ENCODE data around the gene MRPS18A. TPM values are rescaled to one million over a fixed set of nuclear protein-coding genes. Genes with fewer than 3 reads are reported as not detected.
A peak's percentile ranks its signal among the peaks of the same experiment; 100 is the strongest.
"Not testable (repeated sequence)": the region's sequence is repeated elsewhere in the genome, so short reads cannot be mapped to it uniquely, and the experiment has no call there.

MRPS18A gene
- polyA plus RNA-seq, 4 donors, result 38.3 to 50.1 (median 44.8) TPM

DNA sequence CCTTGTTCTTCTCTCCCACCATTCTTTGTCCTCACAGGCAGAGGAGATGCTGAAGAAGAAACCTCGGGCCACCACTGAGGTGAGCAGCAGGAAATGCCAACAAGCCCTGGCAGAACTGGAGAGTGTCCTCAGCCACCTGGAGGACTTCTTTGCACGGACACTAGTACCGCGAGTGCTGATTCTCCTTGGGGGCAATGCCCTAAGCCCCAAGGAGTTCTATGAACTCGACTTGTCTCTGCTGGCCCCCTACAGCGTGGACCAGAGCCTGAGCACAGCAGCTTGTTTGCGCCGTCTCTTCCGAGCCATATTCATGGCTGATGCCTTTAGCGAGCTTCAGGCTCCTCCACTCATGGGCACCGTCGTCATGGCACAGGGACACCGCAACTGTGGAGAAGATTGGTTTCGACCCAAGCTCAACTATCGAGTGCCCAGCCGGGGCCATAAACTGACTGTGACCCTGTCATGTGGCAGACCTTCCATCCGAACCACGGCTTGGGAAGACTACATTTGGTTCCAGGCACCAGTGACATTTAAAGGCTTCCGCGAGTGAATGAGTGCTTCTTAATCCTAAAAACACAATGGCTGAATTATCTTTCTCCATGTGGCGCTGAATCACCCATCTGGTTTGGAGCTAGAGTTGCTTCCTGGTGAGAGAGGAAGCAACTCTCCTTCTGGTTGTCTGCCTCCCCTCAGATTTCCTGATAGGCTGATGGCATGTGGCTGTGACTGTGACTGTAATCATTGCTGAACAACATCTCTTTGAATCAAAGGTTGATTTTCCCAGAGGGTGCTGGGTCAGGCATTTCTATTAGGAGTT, 47.4 kb downstream of the MRPS18A start:
- DNase-seq (ENCODE audit: low read depth in 4 of 4, low spot score in 3 of 4), result no peak

DNA sequence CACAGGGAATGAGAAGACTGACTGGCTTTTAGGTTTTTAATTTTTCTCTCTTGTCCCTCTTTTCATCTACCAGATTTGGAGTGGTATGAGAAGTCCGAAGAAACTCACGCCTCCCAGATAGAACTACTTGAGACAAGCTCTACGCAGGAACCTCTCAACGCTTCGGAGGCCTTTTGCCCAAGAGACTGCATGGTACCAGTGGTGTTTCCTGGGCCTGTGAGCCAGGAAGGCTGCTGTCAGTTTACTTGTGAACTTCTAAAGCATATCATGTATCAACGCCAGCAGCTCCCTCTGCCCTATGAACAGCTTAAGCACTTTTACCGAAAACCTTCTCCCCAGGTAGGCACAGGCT, 51.3 kb downstream of the MRPS18A start:
- DNase-seq (ENCODE audit: low read depth in 4 of 4, low spot score in 3 of 4), result no peak

DNA sequence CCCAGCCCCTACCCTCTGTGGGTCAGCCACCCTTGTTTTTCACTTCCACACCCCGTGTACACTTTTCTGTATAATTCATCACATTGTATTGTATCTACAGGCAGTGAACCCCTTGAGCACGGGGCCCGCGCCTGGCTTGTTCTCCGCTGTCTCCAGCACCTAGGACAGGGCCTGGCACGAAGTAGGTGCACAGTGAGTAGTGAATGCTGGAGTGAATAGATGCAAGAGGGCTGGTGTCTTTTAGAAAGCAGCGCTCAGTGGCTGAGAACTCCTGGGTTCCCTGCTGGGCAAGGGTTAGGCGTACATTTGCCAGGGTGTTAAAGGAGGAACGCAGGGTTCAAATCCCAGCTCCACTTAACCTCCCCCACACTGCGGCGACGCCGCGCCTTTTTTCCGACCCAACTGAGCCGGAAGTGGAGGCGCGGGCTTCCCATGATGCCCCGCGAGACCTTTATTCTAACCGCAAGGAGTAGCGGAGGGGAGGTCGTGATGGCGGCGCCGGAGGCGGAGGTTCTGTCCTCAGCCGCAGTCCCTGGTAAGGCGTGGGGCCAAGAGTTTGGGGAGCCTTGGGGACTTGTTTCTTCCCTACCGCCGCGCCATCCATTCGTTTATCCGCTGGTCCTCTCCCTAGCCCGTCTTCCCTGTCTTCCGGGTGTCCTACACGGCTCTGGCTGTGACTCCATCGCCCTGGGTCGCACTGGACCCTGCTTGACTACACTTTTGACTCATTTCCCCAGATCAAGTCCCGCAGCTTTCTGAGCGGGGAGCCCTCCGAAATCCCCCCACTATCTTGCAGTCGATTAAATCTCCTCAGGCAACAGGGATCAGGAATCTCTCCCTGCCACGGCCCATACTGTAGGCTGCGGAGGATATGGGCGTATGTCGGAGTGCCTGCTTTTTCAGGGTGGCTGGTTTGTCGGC, 51.9 kb downstream of the MRPS18A start, which contains the start of gene MAD2L1BP:
Gene MAD2L1BP (plus strand): TSS at position 454 of the 921 bp plus-strand sequence. CDS start 36 bp downstream, at position 490.
- DNase-seq (ENCODE audit: low read depth in 4 of 4, low spot score in 3 of 4), result peak; percentile 59 to 71 (median 68)

DNA sequence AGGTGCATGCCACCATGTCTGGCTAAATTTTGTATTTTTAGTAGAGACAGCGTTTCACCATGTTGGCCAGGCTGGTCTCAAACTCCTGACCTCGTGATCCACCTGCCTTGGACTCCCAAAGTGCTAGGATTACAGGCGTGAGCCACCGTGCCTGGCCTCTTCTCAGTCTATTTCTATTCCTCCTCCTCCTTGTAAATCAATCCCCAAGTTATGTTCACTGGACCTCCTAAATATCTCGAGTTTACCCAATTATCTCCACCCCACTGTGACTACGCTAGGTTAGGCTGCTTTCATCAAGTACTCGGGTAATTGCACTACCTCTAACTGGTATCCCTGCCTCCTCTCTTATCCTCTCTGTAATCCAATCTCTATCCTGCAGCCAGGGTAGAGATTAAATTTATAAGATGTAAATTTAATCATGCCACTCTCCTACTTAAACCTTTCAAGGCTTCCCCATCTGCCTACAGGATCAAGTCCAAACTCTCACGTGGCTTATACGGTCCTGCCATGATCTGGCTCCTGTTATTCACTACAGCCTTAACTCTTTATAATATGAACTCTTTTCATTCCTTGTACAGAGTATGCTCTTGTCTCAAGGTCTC, 52.8 kb downstream of the MRPS18A start:
- DNase-seq (ENCODE audit: low read depth in 4 of 4, low spot score in 3 of 4), result no peak

DNA sequence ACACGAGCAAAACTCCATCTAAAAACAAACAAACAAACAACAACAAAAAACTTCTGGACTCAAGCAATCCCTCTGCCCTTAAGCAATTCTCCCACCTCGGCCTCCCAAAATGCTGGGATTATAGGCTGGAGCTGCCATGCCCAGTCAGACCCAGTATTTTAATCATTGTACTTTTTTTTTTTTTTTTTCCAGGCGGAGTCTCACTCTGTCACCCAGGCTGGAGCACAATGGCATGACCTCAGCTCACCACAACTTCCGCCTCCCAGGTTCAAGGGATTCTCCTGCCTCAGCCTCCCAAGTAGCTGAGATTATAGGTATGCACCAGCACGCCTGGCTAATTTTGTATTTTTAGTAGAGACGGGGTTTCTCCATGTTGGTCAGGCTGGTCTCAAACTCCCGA, 54.6 kb downstream of the MRPS18A start:
- not testable (repeated sequence) for DNase-seq (ENCODE audit: low read depth in 4 of 4, low spot score in 3 of 4)

DNA sequence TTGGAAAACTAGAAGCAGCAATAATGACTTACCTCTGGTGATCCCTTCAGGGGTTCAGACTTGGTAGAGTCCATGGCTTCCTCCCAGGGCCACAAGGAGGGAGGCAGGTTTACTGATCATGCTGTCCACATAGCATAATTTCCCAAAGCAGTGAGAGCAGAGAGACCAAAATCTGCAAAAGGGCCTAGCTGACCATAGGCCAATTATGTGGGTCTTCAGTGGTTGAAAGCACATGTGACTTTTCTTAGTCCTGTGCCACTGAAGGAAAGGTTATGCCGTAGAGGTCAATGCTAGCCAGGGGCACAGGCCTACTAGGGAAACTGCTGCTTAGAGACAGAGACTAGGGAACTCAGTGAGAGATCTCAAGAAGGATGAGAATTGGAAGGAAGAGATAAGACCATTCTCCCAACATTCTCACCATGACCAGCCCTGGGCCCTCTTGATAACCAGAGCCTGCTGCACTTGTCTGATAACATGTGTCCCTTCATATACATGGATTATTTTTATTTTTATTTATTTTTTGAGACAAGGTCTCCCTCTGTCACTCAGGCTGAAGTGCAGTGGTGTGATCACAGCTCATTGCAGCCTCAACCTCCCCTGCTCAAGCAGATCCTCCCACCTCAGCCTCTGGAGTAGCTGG, 56.5 kb downstream of the MRPS18A start:
- DNase-seq (ENCODE audit: low read depth in 4 of 4, low spot score in 3 of 4), result no peak

DNA sequence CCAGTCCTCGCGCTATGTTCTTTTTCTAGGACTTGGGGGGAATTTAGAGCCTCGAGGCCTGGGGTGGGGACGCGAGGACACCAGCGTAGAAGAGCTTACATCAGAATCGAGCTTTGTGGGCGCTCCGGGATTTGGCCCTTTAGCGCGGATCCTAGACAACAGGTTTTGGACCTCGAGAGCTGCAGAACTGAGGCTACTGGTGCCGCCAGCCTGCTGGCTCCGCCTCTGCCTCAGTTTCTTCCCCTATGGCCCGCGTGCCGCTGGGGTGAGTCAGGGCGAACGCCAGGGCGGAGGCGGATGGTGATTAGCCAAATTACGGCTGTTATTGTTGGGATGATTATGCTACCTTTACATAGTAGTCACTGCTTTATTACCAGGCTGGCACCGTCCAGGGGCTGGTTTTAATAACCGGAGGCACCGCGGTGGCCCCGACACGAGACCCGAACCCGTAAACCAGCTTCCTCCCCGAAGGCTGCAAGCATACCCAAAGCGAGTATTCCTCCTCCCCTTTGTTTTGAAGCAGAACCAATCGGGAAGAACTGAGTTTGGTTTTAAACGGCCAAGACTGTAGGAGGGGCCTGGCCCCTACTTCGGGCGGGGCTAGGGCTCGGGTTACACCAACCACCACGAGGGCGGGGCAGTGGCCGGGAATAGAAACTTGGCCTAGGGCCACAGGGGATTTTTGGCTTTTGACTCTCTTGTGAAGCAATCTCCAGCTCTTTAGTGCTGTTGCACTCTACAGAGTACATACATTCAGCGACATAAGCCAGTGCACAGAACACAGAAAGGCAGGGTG, 57.9 kb downstream of the MRPS18A start:
- peak; percentile 89 to 94 (median 93) for DNase-seq (ENCODE audit: low read depth in 4 of 4, low spot score in 3 of 4)

DNA sequence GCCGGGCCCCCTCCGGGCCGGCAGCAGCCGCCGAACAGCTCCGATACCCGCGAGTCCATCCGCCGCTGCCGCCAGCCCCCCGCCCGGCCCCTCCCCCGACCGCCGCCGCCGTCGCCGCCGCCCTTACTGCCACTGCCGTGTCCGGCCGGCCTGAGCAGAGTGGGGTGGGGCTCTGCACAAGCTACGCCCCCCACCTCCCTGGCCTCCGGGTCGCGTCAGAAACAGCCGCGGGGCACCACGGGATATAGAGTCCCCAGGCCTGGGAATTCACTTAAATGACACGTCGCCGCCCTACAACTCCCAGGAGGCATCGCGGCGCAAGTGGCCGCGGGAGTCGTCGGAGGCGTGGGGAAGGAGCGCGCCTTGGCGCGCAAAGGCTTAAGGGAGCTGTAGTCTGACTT, 58.5 kb downstream of the MRPS18A start, which contains the start of gene GTPBP2:
Gene GTPBP2 (minus strand): TSS at position 161 of the 401 bp plus-strand sequence. CDS start 102 bp downstream, at position 59.
- peak; percentile 94 to 98 (median 98) for DNase-seq (ENCODE audit: low read depth in 4 of 4, low spot score in 3 of 4)

DNA sequence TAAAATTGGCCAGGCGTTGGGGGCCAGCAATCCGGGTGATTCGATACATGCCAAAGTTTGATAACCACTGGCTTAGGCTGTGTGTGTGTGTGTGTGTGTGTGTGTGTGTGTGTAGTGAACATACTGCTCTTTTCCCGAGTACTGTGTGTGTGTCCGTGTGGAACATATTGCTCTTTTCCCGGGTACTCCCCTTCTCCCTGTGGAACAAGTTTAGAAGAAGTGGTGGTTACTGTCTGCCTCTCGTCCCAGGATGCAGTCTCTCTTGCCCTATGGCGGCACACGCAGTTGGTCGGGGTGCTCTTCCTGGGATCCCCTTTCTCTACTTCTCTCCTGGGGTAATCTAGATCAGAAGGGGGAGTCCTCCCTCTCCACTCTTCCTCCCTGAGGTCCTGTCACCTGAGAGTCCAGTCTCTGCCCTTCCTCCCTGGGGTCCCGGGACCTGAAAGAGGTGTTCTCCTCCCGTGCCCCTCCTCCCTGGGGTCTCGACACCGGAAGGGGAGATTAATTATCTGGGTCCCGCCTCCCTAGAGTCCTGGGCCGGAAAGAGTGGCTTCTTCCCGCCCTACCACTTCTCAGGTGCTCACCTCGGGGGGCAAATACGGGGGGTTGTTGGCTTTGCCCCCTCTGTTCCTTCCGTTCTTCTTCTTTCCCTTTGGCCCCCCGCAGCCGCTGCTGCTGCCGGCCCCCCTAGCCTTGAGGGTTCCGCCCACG, 59.0 kb downstream of the MRPS18A start:
- DNase-seq (ENCODE audit: low read depth in 4 of 4, low spot score in 3 of 4), result peak in 3 of 4 donors; percentile 30 to 61 (median 47)

DNA sequence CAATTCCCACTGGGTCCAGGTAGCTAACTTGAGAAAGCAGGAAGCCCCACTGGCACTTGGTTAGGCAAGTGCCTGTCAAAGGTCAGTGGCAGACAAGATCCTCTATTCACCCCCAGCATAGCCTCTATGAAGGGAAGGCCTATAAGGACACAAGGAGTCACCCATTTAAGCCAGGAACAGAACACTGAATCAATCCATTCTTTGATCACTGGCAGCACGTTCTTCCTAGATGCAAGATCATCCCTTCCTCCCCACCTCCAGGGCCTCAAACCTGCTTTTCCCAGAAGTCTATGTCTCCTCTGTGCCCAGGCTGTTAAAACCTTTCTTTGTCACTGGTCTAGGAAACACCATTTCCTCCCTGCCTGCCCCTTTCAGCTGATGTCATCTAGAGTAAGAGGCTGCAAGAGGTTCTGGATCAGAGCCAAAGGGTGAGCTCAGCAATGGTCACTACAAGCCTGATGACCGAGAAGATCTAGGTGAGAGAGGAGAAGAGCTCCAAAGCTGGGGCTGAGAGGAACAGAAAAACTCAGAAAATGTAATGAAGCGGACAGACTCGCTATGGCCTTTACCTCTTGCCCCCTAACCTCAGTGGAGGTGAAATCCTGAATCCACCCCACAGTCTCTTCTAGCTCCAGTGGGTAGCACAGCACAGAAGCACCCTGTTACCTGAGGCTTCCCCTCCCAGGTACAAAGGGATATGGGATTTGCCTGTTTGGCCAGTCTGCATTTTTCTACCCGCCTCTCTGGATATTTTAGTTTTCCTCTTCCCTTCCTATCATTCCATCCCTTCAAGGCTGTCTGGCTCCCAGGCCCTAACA, 60.4 kb downstream of the MRPS18A start:
- DNase-seq (ENCODE audit: low read depth in 4 of 4, low spot score in 3 of 4), result peak in 2 of 4 donors; percentile 40 to 46

DNA sequence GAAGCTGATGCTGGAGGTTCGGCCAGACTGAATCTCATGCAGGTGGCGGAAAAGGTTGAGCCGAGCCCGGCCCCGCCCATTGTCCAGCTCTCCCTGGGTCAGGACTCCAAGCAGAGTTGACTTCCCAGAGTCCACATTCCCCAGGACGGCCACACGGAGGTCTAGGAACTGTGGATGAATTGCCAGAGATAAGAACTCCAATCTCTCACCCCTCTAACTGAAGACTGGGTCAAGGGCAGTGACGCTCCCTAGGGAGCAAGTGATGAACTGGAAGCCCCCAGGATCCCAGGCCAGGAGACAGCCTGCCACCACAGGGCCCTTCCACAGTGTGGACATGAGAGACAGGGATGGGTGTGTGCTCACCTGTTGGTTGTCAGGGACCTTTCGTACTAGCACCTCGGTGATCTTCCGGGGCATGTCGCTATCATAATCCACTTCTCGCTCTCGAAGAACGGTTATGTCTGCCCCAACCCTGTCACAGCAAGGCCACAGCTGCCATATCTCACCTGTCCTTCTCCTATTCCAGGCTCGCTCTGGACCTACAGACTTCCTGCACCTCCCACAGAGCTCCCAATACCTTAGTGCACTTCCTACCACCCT, 62.1 kb downstream of the MRPS18A start:
- no peak for DNase-seq (ENCODE audit: low read depth in 4 of 4, low spot score in 3 of 4)

DNA sequence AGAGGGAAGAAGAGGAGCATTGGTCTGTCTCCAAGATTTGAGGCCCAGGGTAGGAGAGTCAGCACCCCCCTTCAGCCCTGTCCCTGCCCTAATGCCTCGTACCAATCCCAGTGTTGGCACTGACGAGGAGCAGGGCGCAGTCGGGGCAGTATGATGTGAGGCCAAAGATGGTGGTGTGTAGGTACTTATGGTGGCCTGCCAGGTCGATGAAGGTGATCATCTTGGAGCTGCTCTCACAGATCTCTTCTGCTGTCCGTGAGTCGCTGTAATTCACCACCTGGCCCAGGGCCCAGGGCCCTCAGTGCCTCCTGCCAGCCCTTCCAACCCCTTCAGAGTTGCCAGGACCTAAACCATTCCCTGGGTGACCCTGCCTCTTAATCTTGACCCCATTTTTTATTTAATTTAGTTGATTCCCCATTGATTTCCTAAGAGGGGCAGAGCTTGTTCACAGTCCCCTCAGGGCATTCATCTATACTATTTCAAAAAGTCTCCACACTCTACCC, 62.8 kb downstream of the MRPS18A start:
- DNase-seq (ENCODE audit: low read depth in 4 of 4, low spot score in 3 of 4), result no peak

DNA sequence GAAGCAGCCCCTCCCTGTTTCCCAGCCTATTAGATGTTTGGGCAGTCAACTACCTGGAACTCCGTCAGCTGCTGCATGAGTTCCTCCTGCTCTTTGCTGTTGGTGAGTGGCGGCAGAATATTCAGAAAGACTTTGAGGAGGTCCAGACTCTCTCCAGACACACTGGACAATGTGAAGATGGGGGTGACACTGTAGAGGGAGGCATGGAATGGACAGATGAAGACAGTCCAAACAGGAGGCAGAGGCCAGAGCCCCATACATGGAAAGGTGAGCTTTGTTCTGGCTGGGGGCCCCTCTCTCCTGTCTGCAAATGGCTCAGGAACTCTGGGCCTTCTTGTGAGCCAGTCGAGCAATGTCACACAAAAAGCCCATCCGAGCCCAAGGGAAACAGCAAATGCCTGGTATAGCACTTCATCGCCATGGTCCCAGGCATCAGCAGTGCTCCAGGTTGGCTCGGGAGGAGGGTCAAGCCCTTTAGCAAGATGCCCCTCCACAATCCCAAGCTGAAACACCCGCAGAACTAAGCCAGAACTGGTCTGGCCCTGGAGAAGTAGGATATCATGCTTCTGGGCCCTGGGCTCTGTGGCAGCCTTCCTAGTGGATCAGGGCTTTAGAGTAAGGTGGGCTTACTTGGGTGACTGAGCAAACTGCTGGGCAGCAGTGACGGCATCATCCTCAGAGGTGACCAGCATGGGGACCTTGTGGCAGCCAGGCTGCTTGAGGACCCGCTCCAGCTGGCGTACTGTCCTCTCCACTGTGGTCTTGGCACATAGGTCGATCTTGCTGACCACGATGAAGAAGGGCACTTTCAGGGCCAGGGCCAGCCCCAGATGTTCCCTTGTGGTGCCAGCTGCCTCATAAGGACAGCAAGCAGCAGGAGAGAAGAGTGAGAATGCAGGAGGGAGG, 63.5 kb downstream of the MRPS18A start:
- no peak for DNase-seq (ENCODE audit: low read depth in 4 of 4, low spot score in 3 of 4)

DNA sequence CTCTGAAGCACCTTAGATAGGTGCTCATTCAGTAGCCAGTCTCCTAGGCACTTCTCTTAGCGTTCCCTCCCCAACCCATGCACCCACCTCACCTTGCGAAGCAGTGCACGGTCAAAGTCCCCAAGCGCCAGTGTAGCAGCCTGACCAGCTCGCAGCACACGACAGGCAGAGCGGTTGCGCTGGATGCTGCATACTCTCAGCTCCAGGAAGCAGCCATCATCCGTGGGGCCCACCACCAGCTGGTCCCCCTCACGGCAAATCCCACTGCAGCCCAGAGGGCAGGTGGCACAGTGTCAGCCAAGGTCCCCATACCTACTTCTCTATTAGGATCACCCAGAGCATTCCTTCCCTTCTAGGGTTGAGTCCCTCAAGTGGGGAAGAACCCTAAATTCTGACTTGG, 65.0 kb downstream of the MRPS18A start:
- no peak for DNase-seq (ENCODE audit: low read depth in 4 of 4, low spot score in 3 of 4)

DNA sequence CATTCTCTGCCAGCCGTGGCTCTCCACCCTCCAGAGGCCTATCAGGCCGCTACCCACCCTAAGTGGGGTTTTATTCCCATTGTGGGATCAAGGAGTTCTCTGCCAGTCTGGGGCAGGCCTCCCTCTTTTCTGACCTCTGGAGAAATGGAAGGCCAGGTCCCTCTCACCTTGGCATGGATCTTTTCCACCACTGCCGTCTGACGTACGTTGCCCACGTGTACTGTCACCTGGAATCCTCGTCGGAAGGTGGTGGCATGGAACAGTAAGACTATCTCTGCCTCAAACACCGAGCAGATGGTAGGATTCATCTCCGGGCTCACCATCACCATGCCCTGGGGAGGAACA, 65.8 kb downstream of the MRPS18A start:
- no peak for DNase-seq (ENCODE audit: low read depth in 4 of 4, low spot score in 3 of 4)
